NT2/D1 (cell line): ENCODE measurements around the gene NR1H3.

ENCODE experiments used
- SUZ12 ChIP-seq: IDR thresholded peaks from 2 replicates; pipeline ENCODE4 v1.6.1; 2011; ENCODE audit not compliant: insufficient read length, insufficient read depth; ENCODE audit errors: extremely low read depth
- YY1 ChIP-seq: IDR thresholded peaks from 2 replicates; pipeline ENCODE4 v1.6.1; 2011; ENCODE audit not compliant: insufficient read length, insufficient read depth
- ZNF274 ChIP-seq: IDR thresholded peaks from 2 replicates; pipeline ENCODE4 v1.6.1; 2011; ENCODE audit warnings: mild to moderate bottlenecking, low read depth, low read length

DNA sequence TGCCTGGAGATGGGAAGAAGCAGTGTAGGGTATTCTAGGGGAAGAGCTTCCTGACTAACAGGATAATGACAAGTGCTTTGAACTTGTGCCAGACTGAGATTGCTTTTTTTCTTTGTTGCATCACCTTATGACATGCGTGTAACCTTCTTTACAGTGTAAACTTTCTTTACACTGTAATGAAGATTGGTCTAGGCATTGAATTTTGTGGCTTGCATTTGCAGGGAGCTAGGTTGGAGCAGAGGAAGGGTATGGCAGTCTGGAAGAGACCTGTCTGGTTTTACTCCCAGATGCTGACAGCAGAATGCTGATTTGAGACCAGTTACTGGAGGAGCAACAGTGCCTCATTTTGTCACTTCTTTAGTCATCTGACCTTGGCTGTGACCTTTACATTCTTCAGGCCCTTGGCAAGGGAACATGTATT, 37.4 kb upstream of the NR1H3 start:
- TF ChIP-seq ZNF274 (no peak), YY1 (no peak), SUZ12 (no peak)
